Measurements from ENCODE around the gene UNC5C.

UNC5C gene

DNA sequence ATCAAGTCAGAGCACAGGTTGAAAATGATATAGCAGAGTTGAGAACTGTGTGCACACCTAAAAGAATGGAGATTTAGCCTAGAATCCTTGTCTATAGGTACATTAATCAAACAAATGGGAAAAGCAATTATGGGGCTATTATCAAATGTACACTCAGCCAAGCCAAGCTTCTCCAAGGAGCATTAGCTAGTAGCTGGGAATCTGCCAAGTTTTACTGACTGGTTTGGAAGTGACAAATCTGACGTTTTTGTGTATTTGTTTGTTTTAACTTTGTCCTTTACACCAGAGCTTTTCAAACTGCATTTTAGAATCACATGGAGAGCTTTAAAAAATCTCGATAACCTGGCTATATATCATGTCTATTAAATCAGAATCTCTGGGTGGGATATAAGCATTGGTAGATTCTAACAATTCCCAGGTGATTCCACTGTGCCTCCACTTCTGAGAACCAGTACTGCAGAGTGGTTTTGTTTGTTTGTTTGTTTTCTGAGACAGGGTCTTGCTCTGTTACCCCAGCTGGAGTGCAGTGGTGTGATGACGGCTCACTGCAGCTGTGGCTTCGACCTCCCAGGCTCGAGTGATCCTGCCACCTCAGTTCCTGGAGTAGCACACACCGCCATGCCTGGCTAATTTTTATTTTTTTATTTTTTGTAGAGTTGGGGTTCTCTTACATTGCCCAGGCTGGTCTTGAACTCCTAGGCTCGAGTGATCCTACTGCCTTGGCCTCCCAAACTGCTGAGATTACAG is 279.8 kb downstream of the UNC5C start:
- DNase-seq (ENCODE audit: low read depth in 2 of 2): no peak

DNA sequence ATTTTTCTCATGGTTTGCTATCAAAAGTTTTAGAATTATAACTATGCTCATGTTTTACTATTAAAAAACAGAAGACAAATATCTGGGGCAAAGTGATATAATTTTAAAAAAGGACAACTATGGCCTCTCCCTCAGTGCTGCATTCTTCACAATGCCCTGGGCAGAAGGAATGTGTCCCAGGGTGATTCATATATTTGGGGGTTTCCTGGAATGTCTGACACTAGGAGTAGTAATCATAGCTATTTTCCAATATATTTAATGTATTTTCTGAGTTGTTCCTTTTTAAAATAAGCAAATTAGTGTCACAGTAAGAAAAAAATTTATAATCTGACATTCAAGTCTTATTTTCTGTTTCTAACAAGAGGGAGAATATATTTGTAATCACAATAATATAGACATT is 281.7 kb downstream of the UNC5C start:
- no peak for DNase-seq (ENCODE audit: low read depth in 2 of 2)

DNA sequence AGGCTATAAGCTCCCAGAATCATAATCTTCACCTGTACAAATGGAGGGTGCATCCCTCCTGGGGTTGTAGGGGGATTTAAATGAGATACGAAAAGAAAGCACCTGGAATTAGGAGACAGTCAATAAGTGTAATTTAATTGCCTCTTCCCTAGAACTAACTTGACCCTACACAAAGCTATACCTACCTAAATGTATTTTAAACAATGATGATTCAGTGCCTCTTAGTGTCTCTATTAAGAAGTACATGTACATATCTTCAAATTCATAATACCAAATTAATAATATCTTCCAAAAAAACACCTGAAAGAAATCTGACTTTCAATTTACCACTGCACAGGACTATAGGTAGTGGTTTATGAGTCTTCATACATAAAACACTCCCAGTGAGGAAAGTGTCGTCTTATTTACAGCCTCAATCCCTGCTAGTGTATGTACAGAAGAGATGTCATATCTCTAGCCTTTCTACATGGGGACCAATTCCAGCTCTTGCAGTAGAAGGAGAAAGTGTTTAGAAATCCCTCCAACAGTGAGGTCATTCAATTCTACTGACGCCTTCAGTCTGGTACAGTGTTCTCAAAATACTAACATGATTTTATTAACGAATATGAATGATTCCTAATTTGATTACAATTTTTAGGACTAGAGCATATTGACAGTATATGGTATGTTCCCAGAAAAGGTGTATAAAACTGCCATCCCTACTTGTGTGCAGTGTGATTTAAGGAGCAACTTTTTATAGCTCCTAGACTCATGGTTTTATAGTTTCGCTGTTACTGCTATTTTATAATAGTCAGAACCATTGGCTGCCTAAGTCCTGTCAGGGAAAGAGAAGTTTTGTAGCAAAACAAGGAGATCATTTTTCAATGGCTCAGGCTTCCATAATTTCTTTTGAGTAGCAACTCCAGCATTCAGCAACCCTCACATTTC is 282.7 kb downstream of the UNC5C start:
- no peak for DNase-seq (ENCODE audit: low read depth in 2 of 2)

DNA sequence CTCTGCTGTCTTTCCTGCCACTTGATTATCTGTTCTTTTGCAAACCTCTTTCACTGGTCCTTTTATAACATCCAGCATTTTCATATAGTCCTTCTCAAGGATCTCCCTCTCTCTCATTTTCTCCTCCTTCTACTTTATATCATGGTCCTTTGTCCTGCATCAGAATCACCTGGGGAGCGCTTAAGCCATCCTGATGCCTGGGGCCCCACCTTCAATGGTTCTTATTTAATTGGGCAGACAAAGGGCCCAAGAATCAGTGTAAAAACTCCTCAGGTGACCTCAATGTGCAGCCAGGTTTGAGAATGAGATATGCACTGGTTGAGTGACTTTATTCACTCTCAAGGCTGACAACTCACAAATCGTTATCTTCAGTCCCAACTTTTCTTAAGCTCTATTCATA is 283.9 kb downstream of the UNC5C start:
- DNase-seq (ENCODE audit: low read depth in 2 of 2): no peak

DNA sequence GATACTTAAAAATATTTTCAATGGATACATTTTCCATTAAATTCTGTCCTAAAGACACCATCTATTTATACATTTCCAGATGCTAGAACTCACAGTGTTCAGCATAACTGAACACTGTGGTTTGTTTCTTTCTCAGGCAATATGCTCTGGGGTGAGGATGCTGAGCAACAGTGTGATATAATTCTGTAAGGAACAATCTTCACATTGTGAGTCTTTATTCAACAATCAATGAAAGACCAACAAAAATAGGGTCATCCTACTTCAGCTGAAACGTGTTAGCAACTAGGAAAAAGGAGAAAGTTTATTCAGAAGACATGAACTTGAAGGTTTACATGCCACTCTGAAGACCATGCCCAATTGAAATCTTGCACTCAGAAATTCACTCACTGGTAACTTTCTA is 284.8 kb downstream of the UNC5C start:
- no peak for DNase-seq (ENCODE audit: low read depth in 2 of 2)

DNA sequence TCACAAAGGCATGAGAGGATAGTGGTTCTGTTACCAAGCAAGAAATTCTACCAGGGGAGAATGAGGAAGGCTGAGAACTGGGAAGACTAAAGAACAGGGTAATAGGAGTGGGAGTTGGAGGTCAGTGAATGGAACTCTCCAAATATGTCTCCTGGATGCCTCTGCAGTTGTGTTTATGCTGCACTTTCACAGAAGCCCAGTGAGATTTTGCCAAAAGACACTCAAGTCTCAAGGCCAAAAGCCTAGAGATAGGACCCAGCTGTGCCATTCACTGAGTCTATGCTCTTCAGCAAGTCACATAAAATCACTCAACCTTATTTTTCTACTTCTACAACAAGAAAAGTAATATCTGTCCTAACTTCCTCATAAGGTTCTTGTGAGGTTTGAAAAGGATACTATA is 285.4 kb downstream of the UNC5C start:
- DNase-seq (ENCODE audit: low read depth in 2 of 2): no peak

DNA sequence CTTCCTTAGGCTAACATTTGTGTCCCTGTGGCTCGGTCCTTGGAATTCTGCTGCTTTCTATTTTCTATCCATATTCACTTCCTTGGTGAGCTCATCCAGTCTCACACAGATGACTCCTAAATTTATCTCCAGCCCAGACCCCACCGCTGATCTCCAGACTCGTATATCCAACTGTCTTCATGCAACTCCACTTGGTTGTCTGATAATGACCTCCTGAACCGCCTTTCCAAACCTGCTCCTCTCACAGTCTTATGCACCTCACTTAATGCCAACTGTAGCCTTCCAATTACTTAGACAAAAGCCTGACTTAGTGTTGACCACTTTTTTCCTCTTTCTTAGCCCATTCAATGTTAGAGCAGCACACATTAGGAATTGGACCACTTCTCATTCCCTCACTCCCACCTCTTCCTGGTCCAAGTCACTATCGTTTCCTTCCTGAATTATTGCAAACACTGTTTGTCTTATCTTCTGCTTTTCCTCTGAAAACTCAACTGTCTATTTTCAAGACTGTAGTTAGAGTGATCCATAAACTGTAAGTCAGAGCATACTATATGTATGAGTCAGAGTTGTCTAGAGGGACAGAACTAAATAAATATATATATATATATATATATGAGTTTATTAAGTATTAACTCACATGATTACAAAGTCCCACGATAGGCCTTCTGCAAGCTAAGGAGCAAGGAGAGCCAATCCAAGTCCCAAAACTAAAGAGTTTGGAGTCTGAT is 292.5 kb downstream of the UNC5C start:
- no peak for DNase-seq (ENCODE audit: low read depth in 2 of 2)

DNA sequence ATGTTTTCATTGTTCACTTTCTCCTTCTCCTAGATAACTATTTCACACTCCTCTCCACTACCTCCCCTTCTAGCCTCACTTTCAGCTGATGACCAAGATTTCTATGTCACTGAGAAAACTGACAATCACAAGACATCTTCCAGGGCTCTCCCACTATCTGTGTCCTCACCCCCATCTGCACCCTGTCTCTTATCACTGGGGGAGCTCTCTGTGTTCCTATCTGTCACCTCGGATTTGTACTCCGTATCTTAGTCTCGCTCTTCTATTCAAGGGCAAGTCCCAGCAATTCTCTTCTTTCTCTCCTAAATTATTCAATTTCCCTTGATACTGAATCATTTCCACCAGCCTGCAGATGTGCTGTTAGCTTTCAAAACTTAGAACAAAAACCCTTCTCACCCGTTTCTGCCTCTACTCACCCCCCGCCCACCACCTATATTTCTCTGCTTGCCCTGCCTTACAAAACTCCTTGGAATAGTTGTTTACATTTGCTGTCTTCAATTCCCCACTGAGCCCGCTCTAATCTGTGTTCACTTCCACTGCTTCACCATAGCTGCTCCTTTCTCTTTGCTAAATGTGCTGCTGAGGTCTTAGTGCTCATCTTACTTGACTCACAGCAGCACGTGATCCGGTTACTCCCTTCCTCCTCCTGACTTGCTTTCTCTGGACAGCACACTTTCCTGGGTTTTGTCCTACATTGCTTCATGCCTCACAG is 293.2 kb downstream of the UNC5C start:
- no peak for DNase-seq (ENCODE audit: low read depth in 2 of 2)

DNA sequence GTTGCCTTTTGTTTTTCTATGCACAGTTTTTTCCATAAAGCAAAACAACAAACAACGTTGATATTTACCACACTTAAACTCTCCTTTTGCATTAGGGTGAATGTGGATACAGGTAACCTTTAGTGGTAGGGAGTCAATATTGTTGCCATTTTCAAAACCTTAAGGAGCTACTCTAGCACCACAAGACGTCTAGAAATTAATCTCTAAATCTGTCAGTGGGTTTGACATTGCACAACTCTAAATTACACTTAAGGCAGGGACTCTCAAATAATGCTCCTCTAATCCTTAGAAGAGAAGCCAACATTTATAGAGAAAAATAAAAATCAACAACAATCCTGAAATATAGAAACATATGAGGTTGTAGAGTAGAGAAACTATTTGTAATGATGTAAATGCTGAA is 297.2 kb downstream of the UNC5C start:
- DNase-seq (ENCODE audit: low read depth in 2 of 2): no peak

DNA sequence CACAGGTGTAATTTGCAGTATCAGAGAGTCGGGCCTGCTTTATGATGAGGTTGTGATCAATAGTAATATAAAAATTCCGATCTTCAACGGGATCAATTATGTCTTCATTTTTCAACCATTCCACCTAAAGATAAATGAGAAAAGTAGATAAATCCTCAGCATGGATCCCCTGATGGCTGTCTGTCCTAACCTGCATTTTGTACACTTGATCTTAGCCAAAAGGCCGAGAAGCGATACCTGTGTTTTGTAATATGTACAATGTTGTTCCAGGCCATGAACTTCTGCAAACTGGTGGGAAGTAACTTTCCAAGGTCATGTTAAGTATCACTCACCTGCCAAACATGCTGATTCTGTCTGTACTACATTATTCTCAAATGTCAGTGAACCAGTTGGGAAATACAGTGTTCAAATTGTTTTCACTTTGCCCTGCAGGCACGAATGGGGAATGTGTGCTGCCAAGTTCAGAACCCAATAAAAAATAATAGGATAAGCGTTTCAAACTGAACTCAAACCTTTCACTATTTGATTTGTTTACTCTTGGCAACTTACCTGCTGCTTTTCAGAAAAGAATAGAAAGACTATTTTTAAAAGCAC is 298.1 kb downstream of the UNC5C start:
- no peak for DNase-seq (ENCODE audit: low read depth in 2 of 2)

DNA sequence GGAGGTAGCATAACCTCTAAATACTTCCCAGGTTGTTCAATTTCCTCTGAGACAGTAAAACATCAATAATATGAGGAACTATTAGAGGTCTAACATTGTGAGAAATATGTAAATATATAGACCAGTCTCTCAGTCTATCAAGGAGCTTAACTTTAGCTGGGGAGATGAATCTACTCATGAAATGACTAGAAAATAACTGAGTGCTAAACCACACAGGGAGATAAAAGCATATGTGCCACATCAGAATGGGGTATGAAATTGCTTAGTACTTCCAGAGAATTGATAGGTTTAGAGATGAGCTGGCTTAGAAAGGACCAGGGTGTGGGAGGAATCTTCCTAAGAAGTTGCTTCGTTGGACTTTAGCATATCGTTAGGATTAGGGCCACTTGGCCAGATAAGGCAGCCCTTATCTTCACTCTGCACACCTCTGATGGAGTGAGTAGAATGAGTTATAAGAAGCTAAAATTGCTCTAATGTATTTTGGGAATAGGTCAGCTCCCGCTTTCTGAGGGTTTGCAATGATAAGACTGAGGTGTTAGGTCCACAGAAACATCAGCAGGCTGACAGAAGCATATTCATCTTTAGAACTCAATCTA is 299.2 kb downstream of the UNC5C start:
- no peak for DNase-seq (ENCODE audit: low read depth in 2 of 2)

DNA sequence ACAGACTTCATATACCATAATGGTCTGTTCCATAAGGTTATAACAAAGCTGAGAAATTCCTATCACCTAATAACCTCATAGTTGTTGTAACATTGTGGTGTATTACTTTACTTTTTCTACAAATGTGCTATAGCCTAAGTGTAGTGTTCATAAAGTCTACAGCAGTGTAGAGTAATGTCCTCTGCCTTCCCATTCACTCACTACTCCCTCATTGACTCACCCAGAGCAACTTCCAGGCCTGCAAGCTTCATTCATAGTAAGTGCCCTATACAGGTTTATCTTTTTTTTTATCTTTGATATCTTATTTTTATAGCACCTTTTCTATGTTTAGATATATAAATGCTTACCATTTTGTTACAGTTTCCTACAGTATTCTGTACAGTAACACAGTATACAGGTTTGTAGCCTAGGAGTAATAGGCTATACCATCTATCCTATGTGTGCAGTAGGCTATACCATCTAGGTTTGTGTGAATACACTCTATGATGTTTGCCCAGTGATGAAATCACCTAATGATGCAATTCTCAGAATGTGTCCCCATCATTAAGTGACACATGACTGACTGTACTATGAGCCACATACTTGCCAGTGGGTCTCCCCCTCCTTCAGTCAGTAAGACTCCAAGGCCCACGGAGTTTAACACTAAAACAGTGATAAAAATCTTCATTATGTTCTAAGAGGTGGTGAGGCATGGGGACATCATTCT is 299.9 kb downstream of the UNC5C start:
- DNase-seq (ENCODE audit: low read depth in 2 of 2): no peak

DNA sequence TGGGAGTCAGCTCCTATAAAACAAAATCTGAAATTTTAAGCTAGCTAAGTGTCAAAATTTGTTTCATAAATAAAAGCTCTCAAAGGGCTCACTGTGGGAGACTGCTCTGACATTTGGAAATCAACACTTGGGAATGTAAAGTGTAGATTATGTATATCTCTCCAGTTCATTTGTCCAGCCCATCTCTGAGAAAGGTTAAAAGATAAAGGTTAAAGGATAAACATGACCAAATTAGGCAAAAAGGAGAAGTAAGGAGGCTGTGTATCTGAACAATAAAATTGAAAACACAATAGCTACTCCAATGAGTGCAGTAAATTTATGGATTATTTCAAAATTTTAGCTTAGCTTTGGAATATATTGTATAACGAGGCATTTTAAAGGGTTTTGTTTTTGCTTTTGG is 304.9 kb downstream of the UNC5C start:
- no peak for DNase-seq (ENCODE audit: low read depth in 2 of 2)

DNA sequence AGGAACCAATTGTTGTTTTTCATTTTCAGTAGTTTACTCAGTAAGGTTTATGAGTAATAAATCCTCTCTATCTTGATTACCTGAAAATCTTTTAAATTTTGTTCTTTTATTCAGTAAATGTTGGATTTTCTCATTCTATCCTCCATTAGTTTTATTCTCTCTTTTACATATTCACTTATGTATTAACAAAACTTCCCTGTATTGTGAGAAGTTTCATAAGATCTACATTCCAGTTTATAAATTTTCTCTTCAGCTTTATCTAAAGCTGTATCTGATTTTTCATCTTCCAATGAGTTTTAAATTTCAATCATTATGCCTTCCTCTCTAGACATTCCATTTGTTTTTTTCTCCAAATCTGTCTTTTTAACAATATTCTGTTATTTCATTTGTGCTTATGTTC is 310.2 kb downstream of the UNC5C start:
- no peak for DNase-seq (ENCODE audit: low read depth in 2 of 2)

DNA sequence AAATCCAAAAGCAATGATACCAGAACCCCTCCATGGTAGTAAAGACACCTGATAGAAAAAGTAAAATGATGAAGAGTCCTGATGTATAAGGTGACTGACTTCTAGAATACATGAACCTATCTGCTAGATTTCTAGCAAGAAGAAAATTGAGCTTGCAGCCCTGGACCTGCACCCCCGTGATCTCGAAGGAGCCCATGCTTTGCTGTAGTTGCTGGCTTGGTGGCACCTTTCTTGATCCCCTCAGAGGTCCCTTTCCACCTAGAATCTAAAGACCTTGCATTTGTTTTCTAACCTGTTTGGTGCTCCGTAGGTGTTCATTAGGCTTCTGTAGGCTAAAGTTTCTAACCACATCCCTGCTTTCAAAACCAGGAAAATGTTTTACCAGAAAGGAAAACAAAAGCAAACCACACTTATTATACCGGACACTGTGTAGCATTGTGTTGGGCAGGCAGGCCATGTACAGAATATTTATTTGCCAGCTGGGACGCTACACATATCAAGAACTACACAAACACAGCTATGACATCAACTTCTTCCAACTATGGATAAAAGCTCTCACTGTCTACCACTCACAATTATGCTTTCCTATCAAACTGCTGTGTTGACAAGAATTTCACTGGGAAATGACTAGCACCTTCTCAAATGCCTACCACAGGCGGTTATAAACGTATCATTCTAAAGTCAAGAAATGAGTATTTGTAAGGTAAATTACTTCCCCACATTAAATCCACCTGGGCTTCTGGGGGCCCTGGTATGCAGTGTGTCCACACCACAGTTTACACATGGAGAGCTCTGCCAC is 316.2 kb downstream of the UNC5C start:
- no peak for DNase-seq (ENCODE audit: low read depth in 2 of 2)

DNA sequence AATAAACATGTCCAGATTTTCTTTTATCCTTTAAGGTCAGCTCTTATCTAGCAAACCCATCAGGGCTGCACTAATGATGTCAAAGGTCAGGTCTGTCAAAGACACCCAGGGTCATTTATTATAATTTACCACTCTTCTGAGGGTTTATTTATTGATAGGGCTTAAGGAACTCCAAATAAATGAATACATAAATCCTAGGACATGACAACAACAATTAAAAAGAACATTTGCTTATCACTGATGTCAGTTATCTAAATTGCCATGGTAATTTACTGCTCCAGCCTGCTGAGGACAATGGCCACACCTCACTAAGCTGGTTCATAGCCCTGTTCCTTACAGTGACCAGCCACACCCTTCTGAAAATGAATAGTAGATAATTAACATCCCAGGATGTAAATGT is 317.1 kb downstream of the UNC5C start:
- no peak for DNase-seq (ENCODE audit: low read depth in 2 of 2)

DNA sequence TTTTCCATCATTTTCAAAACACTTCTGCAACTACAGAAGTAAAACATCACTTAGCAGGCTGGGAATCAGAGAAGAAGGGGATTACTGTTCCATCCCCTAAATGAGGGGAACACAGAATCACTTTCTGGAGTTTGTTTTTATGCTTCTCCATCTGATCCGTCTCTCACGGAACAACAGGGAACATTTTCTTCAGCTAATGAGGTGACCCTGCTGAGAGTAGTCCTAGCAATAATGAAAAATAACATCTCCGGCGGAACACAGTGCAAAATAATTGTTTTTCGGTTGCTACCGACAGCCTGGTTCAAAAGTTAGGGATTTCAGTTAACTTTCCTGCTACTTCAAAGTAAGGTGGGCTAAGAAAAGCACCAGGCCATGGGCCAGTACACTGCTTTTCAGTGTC is 322.9 kb downstream of the UNC5C start:
- no peak for DNase-seq (ENCODE audit: low read depth in 2 of 2)

DNA sequence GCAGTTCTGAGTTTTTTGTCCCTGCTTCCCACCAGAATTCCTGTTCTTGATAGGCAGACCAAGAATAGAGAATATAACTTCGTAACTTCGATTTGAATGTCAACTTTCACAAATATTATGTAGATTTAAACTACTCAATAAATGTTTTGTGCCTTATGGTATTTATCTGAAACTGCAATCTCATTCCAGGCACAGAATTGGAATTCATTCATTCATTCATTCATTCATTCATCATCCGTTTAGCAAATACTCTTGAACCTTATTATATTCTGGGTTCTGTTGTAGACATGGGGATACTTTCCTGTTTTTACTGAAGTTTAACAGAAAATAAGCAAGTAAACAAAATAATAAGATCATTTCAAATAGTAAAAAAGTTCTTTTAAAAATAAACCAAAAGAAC is 324.4 kb downstream of the UNC5C start:
- DNase-seq (ENCODE audit: low read depth in 2 of 2): no peak

All from stimulated activated CD8-positive, alpha-beta memory T cell treated with anti-CD3 and anti-CD28 coated beads, Interleukin-2, amount 100 ng/mL, for 1 hour (primary cell).